ENCODE data around the gene STARD3. TPM values are rescaled to one million over a fixed set of nuclear protein-coding genes. Genes with fewer than 3 reads are reported as not detected.

STARD3 gene
- total and polyA plus RNA-seq, 9 of the 15 experiments (the other 6 are each of a cell fraction or from before 2014, with no cell fraction given) = 0.63 to 87.0 (median 46.0) TPM

DNA sequence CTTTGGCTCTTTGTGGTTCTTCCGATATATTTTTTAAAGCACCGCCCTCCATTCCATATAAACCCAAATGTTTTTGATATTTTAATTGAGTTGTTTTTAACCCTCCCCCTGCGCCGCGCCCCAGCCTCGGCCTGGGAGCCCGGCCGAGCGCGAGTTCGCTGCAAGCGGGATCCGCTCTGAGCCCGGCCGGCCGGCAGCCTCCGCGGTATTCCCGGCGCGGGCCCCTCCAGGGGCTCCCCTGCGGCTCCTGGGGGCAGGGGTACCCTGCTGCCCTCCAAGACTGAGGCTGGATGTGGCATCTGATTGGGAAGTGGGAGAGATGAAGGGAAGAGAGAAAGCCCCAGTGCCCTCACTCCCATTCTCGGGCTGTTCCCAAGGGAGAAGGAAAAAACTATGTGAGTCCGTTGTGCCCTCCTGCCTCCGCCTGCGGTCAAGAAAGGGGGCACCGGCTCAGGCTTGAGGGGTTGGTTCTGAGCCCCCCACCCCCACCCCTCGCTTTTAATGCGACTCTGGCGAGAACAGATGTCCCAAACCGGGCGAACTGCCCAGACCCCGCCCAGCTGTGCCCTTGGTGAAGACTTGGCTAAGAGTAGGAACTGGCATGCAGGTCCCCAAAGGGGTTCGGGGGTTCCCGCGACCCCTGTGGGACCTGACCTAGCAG lies 37.8 kb upstream of the STARD3 start:
- POLR2A ChIA-PET = interaction anchor here (1.2 kb wide), 1 partner anchor 14 kb away, joined by 3 read pairs; no protein-coding TSS in a partner anchor
- in situ Hi-C loops (cut with MboI) = no loop called here
- no peak for TF ChIP-seq ZNF668 (CRISPR knock-in tag; IDR thresholded peaks at IDR 0.05)
- no peak for TF ChIP-seq GMEB1 (CRISPR knock-in tag; IDR thresholded peaks at IDR 0.05)
- no peak for TF ChIP-seq KAT8 (IDR thresholded peaks at IDR 0.05; ENCODE audit: low read depth)
- no peak for TF ChIP-seq ETS2 (tag; IDR thresholded peaks at IDR 0.05; ENCODE audit: borderline replicate concordance, poor library complexity, severe bottlenecking)
- no peak for TF ChIP-seq MTF1 (CRISPR knock-in tag; IDR thresholded peaks at IDR 0.05; ENCODE audit: borderline replicate concordance)
- no peak for TF ChIP-seq RBM22 (IDR thresholded peaks at IDR 0.05; ENCODE audit: low read depth, low read length, poor library complexity, severe bottlenecking)
- no peak for TF ChIP-seq ZBTB1 (CRISPR knock-in tag; IDR thresholded peaks at IDR 0.05; ENCODE audit: borderline replicate concordance, low read depth)
- no peak for TF ChIP-seq PHB2 (IDR thresholded peaks at IDR 0.05; ENCODE audit: low read depth)
- no peak for TF ChIP-seq STAT5A (IDR thresholded peaks at IDR 0.05; ENCODE audit: borderline replicate concordance, low read length)
- TF ChIP-seq POU5F1 (IDR thresholded peaks at IDR 0.05; ENCODE audit: borderline replicate concordance, low read depth, low read length, partially characterized antibody) = no peak
- no peak for TF ChIP-seq MEF2A (IDR thresholded peaks at IDR 0.05; ENCODE audit: control insufficient read depth, low read depth, low read length)
- TF ChIP-seq DNMT1 (IDR thresholded peaks at IDR 0.05) = no peak
- no peak for TF ChIP-seq ZNF239 (CRISPR knock-in tag; IDR thresholded peaks at IDR 0.05)
- no peak for TF ChIP-seq MLX (CRISPR knock-in tag; conservative IDR thresholded peaks at IDR 0.05)
- no peak for TF ChIP-seq MAFK (IDR thresholded peaks at IDR 0.05; ENCODE audit: low read length)
- TF ChIP-seq BACH1 (tag; IDR thresholded peaks at IDR 0.05) = no peak
- TF ChIP-seq TBL1XR1 (IDR thresholded peaks at IDR 0.05; ENCODE audit: low read length in 2 of 2) = no peak
- TF ChIP-seq ZNF277 (CRISPR knock-in tag; IDR thresholded peaks at IDR 0.05; ENCODE audit: borderline replicate concordance) = no peak

More for the DNA sequence above, 37.8 kb upstream of the STARD3 start:
- CTCF ChIA-PET (ENCODE audit: low intra/inter-chr PET ratio) = no interaction called here
- Histone ChIP-seq H3K4me1 (replicated peaks in 1 of 2; ENCODE audit: control insufficient read depth in 2 of 2, insufficient read depth in 2 of 2, low read length in 2 of 2) (peaks cover 0 to 27% of the 10 kb centered on the region in 2 experiments; a peak in 2 of 5 replicates), H4K20me1 (replicated peaks; ENCODE audit: control insufficient read depth, insufficient read depth, low read length) (peaks cover 3% of the 10 kb centered on the region), H3K9me1 (ENCODE audit: control insufficient read depth, insufficient read depth, low read length) (no peaks in the 10 kb centered on the region), H3K79me2 (ENCODE audit: control insufficient read depth, insufficient read depth, low read length) (no peaks in the 10 kb centered on the region), H3K27me3 (ENCODE audit: control insufficient read depth in 2 of 2, insufficient read depth in 2 of 2, low read length in 2 of 2) (peaks cover 54 to 83% of the 10 kb centered on the region in 2 experiments), H3K36me3 (ENCODE audit: control insufficient read depth, insufficient read depth, low read length) (no peaks in the 10 kb centered on the region), H3K4me2 (ENCODE audit: insufficient read depth, low read length) (no peak overlapping the region), H3K9me3 (replicated peaks; ENCODE audit: control insufficient read depth, insufficient read depth, low read depth, low read length) (no peaks in the 10 kb centered on the region), H3K27ac (ENCODE audit: extremely low read depth, low read depth, low read length) (no peak overlapping the region), H2AFZ (ENCODE audit: low read depth, low read length) (no peak overlapping the region), H3K4me3 (no peak overlapping the region), H3K9ac (ENCODE audit: insufficient read depth in 1 of 2, low read depth in 2 of 2, low read length in 2 of 2) (0 out of 4 replicates have a peak overlapping the region, but pooled peaks of 1 of the 2 experiments have one; percentile 8)
- intact Hi-C loops (cut with micrococcal nuclease) = no loop called here
- no peak for ATAC-seq
- no peak for DNase-seq (ENCODE audit: extremely low read depth in 1 of 4, low spot score in 3 of 4)
- no peak for FAIRE-seq
- WGBS (ENCODE audit: insufficient coverage, low coverage, missing lambda C conversion rate) = 2% methylated on average over 30 of the region's 36 CpGs
- no TSS peak for BruUV-seq (replicated peaks)
